ENCODE data around the gene PDE10A. TPM values are rescaled to one million over a fixed set of nuclear protein-coding genes. Genes with fewer than 3 reads are reported as not detected.

PDE10A gene
- total and polyA plus RNA-seq, 2 of the 8 experiments (the other 6 are each of a cell fraction or from before 2014, with no cell fraction given), result 1.1 to 2.4 TPM

GRCh38 chr6:165653607-165654006 lies 9.4 kb downstream of the PDE10A start:
- no peaks in the 10 kb centered on the region for H3K79me2 ChIP-seq (ENCODE audit: control insufficient read depth in 1 of 2, insufficient read depth in 2 of 2, low read length in 2 of 2)
- no peak overlapping the region for H2BK20ac ChIP-seq (ENCODE audit: low read length)
- no peak overlapping the region for H2BK120ac ChIP-seq (replicated peaks; ENCODE audit: low read depth, low read length)
- DNase-seq (ENCODE audit: low read depth in 1 of 2, low spot score in 2 of 2) (no peak), FAIRE-seq (no peak)
- H3K4me2 ChIP-seq (ENCODE audit: insufficient read depth in 1 of 2, low read depth in 2 of 2, low read length in 2 of 2), result no peak overlapping the region
- 0 out of 2 replicates have a peak overlapping the region, but pooled peaks have one; percentile 46 for H2BK15ac ChIP-seq (ENCODE audit: low read length)
- H2AFZ ChIP-seq (ENCODE audit: low read length), result no peak overlapping the region
- H3K23me2 ChIP-seq (ENCODE audit: low read depth, low read length), result no peaks in the 10 kb centered on the region
- POLR2A ChIA-PET (ENCODE audit: partially characterized antibody), result no interaction called here
- CTCF ChIA-PET (ENCODE audit: partially characterized antibody), result interaction anchor here (0.6 to 0.7 kb wide), 2 partner anchors 80 to 1392 kb away, joined by 3 read pairs; no protein-coding TSS in a partner anchor
- H3K27me3 ChIP-seq (replicated peaks in 1 of 4; ENCODE audit: control insufficient read depth in 3 of 4, extremely low read depth in 1 of 4, insufficient read depth in 3 of 4, low read length in 3 of 4), result peaks cover 0 to 4% (median 4%) of the 10 kb centered on the region in 4 experiments; a peak in 5 of 7 replicates
- no peak overlapping the region for H2AK5ac ChIP-seq (ENCODE audit: low read depth, low read length)
- H3K4me1 ChIP-seq (replicated peaks in 1 of 4; ENCODE audit: control insufficient read depth in 3 of 4, insufficient read depth in 4 of 4, low read length in 3 of 4), result peaks cover 0 to 8% (median 2%) of the 10 kb centered on the region in 4 experiments; a peak in 5 of 7 replicates
- H4K20me1 ChIP-seq (replicated peaks in 1 of 2; ENCODE audit: control insufficient read depth in 1 of 2, insufficient read depth in 2 of 2, low read length in 2 of 2), result no peaks in the 10 kb centered on the region
- H4K91ac ChIP-seq (replicated peaks; ENCODE audit: insufficient read length, low read length), result no peak overlapping the region
- H3K14ac ChIP-seq (ENCODE audit: insufficient read length), result no peak overlapping the region
- no peak overlapping the region for H3K27ac ChIP-seq (ENCODE audit: low read depth, low read length)
- no peaks in the 10 kb centered on the region for H3K36me3 ChIP-seq (ENCODE audit: control insufficient read depth in 2 of 4, insufficient read depth in 4 of 4, low read length in 3 of 4)
- H3K23ac ChIP-seq (ENCODE audit: insufficient read length), result no peak overlapping the region
- no peak overlapping the region for H3K56ac ChIP-seq (replicated peaks; ENCODE audit: insufficient read length, low read depth, low read length)
- H3K18ac ChIP-seq (ENCODE audit: extremely low read depth, low read length), result no peak overlapping the region
- H3K4me3 ChIP-seq (ENCODE audit: extremely low read depth in 1 of 4, insufficient read depth in 2 of 4, low read depth in 3 of 4, low read length in 4 of 4), result no peak overlapping the region
- no peak overlapping the region; a peak in 1 of 7 replicates for H3K9ac ChIP-seq (replicated peaks in 1 of 4; ENCODE audit: extremely low read depth in 1 of 4, low read depth in 3 of 4, low read length in 3 of 4)
- no peak overlapping the region for H2BK5ac ChIP-seq (ENCODE audit: low read depth, low read length)
- no peak overlapping the region for H4K5ac ChIP-seq (ENCODE audit: insufficient read length, low read depth, low read length)
- H2BK12ac ChIP-seq (ENCODE audit: low read depth, low read length), result no peak overlapping the region
- TF ChIP-seq BRCA1 (IDR thresholded peaks at IDR 0.05; ENCODE audit: low read depth, low read length), result no peak
- no peak for TF ChIP-seq PHF8 (conservative IDR thresholded peaks at IDR 0.05; ENCODE audit: low read depth, low read length)
- no peak for TF ChIP-seq ATF3 (IDR thresholded peaks at IDR 0.05; ENCODE audit: insufficient read depth, low read depth, low read length)
- no peak for TF ChIP-seq SRF (IDR thresholded peaks at IDR 0.05; ENCODE audit: low read depth, low read length)
- no peak for TF ChIP-seq RXRA (IDR thresholded peaks at IDR 0.05; ENCODE audit: insufficient read depth, low read depth, low read length)
- TF ChIP-seq CBX5 (IDR thresholded peaks at IDR 0.05; ENCODE audit: low read depth, low read length), result no peak
- TF ChIP-seq FOSL1 (IDR thresholded peaks at IDR 0.05; ENCODE audit: insufficient read depth, low read depth, low read length), result no peak
- no peak for TF ChIP-seq SIN3A (conservative IDR thresholded peaks at IDR 0.05 in 1 of 2, IDR thresholded peaks at IDR 0.05 in 1 of 2; ENCODE audit: low read depth in 1 of 2, low read length in 2 of 2)
- TF ChIP-seq RBBP5 (IDR thresholded peaks at IDR 0.05; ENCODE audit: borderline replicate concordance, low read depth, low read length), result no peak
- no peak for TF ChIP-seq BACH1 (IDR thresholded peaks at IDR 0.05; ENCODE audit: low read length)
- TF ChIP-seq POLR2AphosphoS5 (IDR thresholded peaks at IDR 0.05; ENCODE audit: low read depth, low read length), result no peak
- no peak for TF ChIP-seq HDAC6 (IDR thresholded peaks at IDR 0.05; ENCODE audit: low read depth, low read length)
- no peak for TF ChIP-seq HDAC2 (IDR thresholded peaks at IDR 0.05; ENCODE audit: borderline replicate concordance in 1 of 2, low read depth in 2 of 2, low read length in 2 of 2)
- WGBS, 2 experiments (ENCODE audit: extremely low coverage in 1 of 2, insufficient coverage in 1 of 2, insufficient read length in 1 of 2, insufficient replicate concordance in 2 of 2, low coverage in 1 of 2, low lambda C conversion rate in 2 of 2, missing lambda C conversion rate in 1 of 2), result 84% methylated on average over 11 of the region's 11 CpGs; no CpG with 5 or more reads in 1 of the 2 experiments
- no peaks in the 10 kb centered on the region for H3K79me1 ChIP-seq (ENCODE audit: low read depth, low read length)
- H3K4ac ChIP-seq (replicated peaks; ENCODE audit: insufficient read length, low read depth, low read length), result no peak overlapping the region
- H4K8ac ChIP-seq (ENCODE audit: extremely low read depth, insufficient read depth, low read length), result no peak overlapping the region
- H3K9me3 ChIP-seq (ENCODE audit: insufficient read depth in 2 of 2, low read depth in 1 of 2, low read length in 1 of 2), result no peaks in the 10 kb centered on the region
